Left lung (tissue), 10 donors: ENCODE measurements around the gene ABCA7. TPM values are rescaled to one million over a fixed set of nuclear protein-coding genes. Genes with fewer than 3 reads are reported as not detected.

ENCODE experiments used
- ATAC-seq: fragments of 200-7000 bp; cut with Tn5 transposase; one replicate; pipeline ENCODE4 v1.9.1; 2020; ENCODE audit warnings: moderate library complexity
- DNase-seq, 4 donors: peaks; one replicate each; pipeline ENCODE4 v3.0.0-alpha.2; 2013 to 2020
- H3K27ac ChIP-seq, 2 donors: fragments of 200-600 bp; sonication (generic) in 1 of 2; one replicate each; pipeline versions ENCODE4 v1.5.0 to v1.8.0; 2020 to 2021
- H3K27me3 ChIP-seq, 2 donors: fragments of 200-600 bp; sonication (generic) in 1 of 2; one replicate each; pipeline versions ENCODE4 v1.5.0 to v1.8.0; 2020 to 2021
- H3K36me3 ChIP-seq, 2 donors: fragments of 200-600 bp; sonication (generic) in 1 of 2; one replicate each; pipeline versions ENCODE4 v1.5.0 to v1.8.0; 2020 to 2021
- H3K4me1 ChIP-seq, 2 donors: fragments of 200-600 bp; one replicate each; pipeline ENCODE4 v1.8.0; 2021
- H3K4me3 ChIP-seq, 2 donors: fragments of 200-600 bp; sonication (generic) in 1 of 2; one replicate each; pipeline versions ENCODE4 v1.5.0 to v1.8.0; 2020 to 2021; ENCODE audit warnings: mild to moderate bottlenecking in 1 of 2
- H3K9me3 ChIP-seq, 2 donors: fragments of 200-600 bp; sonication (generic) in 1 of 2; one replicate each; pipeline versions ENCODE4 v1.5.0 to v1.8.0; 2020 to 2021
- CTCF ChIP-seq, 2 donors: fragments of 200-600 bp; sonication (generic) in 1 of 2; IDR thresholded peaks; one replicate each; pipeline versions ENCODE4 v1.5.0 to v1.8.0; 2021; ENCODE audit warnings: antibody characterized with exemption in 2 of 2
- intact Hi-C, 2 donors: fragments of 100-400 bp; cut with DNase I; formaldehyde crosslinking; loops; one replicate each; pipeline versions ENCODE4 v1.11.2 to v1.14.2; 2022
- polyA plus RNA-seq, 6 donors: library from polyadenylated mRNA; unstranded; fragments of 120-200 nt; gene quantifications; one replicate each; pipeline ENCODE4 v1.2.1, GENCODE V29; 2013; ENCODE audit not compliant: insufficient read length in 6 of 6
- total RNA-seq, 2 donors: library from RNA; stranded (reverse); fragmentation: NEBNext Ultra II Directional; extraction: Animal tissue kit (Norgen Biotek cat#: 25700); gene quantifications; one replicate each; pipeline ENCODE4 v1.2.1, GENCODE V29; 2021
- donor health status: DM: no; HTN: yes; CAD: no.
- donor health status: DM: no; HTN: no; CAD: no.

Gene ABCA7
- total and polyA plus RNA-seq, 8 donors, result 3.3 to 52.2 (median 4.9) TPM

GRCh38 chr19:1103708-1104310, 63.9 kb downstream of the ABCA7 start, which contains the start of gene GPX4:
GPX4 (plus strand) TSS chr19:1103994; CDS start chr19:1104044, 50 bp downstream.
- intact Hi-C loops, result no loop called here
- DNase-seq (peak; percentile 97 to 100 (median 100)), ATAC-seq (peak; percentile 79)
- H3K27ac ChIP-seq, result peak within 1 kb of the TSS; percentile 95 to 97
- no peak for TF ChIP-seq CTCF (IDR thresholded peaks at IDR 0.05)
- H3K9me3 ChIP-seq, result peaks cover 0 to 1% of the 10 kb centered on the region in 2 donors
- H3K4me1 ChIP-seq, result peaks cover 46 to 90% of the 10 kb centered on the region in 2 donors
- H3K4me3 ChIP-seq, result peak within 1 kb of the TSS; percentile 62 to 71
- peaks cover 0 to 31% of the 10 kb centered on the region in 2 donors for H3K36me3 ChIP-seq
- H3K27me3 ChIP-seq, result no peaks in the 10 kb centered on the region

GRCh38 chr19:1104311-1105007, 64.6 kb downstream of the ABCA7 start:
- intact Hi-C loops, result no loop called here
- no peaks in the 10 kb centered on the region for H3K27me3 ChIP-seq
- H3K9me3 ChIP-seq, result peaks cover 0 to 1% of the 10 kb centered on the region in 2 donors
- peak overlapping the region; percentile 62 to 71 for H3K4me3 ChIP-seq
- peaks cover 0 to 37% of the 10 kb centered on the region in 2 donors for H3K36me3 ChIP-seq
- peaks cover 41 to 87% of the 10 kb centered on the region in 2 donors for H3K4me1 ChIP-seq
- peak overlapping the region; percentile 95 to 97 for H3K27ac ChIP-seq
- ATAC-seq (peak; percentile 40), DNase-seq (peak; percentile 63 to 93 (median 88))
- no peak for TF ChIP-seq CTCF (IDR thresholded peaks at IDR 0.05)

DNA sequence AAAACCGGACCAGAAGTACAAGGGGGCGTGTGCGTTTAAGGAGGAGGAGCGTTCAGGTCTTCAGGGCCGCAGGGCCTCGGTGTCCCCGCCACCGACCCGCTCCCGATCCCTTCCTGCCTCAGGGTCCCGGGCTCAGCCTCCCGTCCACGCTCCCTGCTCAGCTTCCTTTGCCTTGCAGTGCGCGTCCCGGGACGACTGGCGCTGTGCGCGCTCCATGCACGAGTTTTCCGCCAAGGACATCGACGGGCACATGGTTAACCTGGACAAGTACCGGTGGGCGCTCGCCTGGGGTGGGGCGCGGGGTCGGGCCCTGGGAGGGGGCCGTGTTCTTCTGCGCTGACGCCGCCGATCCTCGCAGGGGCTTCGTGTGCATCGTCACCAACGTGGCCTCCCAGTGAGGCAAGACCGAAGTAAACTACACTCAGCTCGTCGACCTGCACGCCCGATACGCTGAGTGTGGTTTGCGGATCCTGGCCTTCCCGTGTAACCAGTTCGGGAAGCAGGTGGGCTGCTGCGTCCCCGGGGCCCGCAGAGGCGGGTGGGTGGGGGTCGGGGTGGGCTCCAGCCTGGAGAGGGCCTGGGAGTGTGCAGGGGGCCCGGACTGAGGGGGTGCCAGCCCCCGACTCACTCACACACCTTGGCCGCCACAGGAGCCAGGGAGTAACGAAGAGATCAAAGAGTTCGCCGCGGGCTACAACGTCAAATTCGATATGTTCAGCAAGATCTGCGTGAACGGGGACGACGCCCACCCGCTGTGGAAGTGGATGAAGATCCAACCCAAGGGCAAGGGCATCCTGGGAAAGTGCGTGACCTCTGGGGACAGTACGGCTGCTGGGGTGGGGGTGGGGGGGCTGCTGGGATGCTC, 65.3 kb downstream of the ABCA7 start:
- peaks cover 41 to 79% of the 10 kb centered on the region in 2 donors for H3K4me1 ChIP-seq
- peak overlapping the region; percentile 62 to 71 for H3K4me3 ChIP-seq
- ATAC-seq, result no peak
- no peak for TF ChIP-seq CTCF (IDR thresholded peaks at IDR 0.05)
- H3K27me3 ChIP-seq, result no peaks in the 10 kb centered on the region
- peak in 1 of 4 donors; percentile 50 for DNase-seq
- intact Hi-C loops, result no loop called here
- H3K36me3 ChIP-seq, result peaks cover 0 to 45% of the 10 kb centered on the region in 2 donors
- H3K27ac ChIP-seq, result peak overlapping the region; percentile 95 to 97
- no peaks in the 10 kb centered on the region for H3K9me3 ChIP-seq

GRCh38 chr19:1105873-1106840, 66.2 kb downstream of the ABCA7 start:
- H3K27me3 ChIP-seq, result no peaks in the 10 kb centered on the region

More at GRCh38 chr19:1105873-1106840, 66.2 kb downstream of the ABCA7 start:
- peaks cover 0 to 54% of the 10 kb centered on the region in 2 donors for H3K36me3 ChIP-seq
- no peak for TF ChIP-seq CTCF (IDR thresholded peaks at IDR 0.05)
- peak overlapping the region in 1 of 2 donors; percentile 50 for H3K27ac ChIP-seq
- H3K4me3 ChIP-seq, result no peak overlapping the region
- ATAC-seq (no peak), DNase-seq (no peak)
- H3K4me1 ChIP-seq, result peaks cover 35 to 70% of the 10 kb centered on the region in 2 donors
- intact Hi-C loops, result no loop called here
- H3K9me3 ChIP-seq, result no peaks in the 10 kb centered on the region
